Measurements from ENCODE around the gene CPD.
"Not testable (repeated sequence)": the region's sequence is repeated elsewhere in the genome, so short reads cannot be mapped to it uniquely, and the experiment has no call there.

Gene CPD

GRCh38 chr17:30339086-30339485, 39.6 kb upstream of the CPD start:
- no peak for DNase-seq (ENCODE audit: low read depth)
- H3K4me3 ChIP-seq (ENCODE audit: low read length): no peak overlapping the region
- TF ChIP-seq CTCF (conservative IDR thresholded peaks at IDR 0.05; ENCODE audit: low read length): no peak

GRCh38 chr17:30340801-30341356, 37.8 kb upstream of the CPD start:
- TF ChIP-seq CTCF (conservative IDR thresholded peaks at IDR 0.05; ENCODE audit: low read length): no peak
- H3K4me3 ChIP-seq (ENCODE audit: low read length): no peak overlapping the region
- DNase-seq (ENCODE audit: low read depth): no peak

DNA sequence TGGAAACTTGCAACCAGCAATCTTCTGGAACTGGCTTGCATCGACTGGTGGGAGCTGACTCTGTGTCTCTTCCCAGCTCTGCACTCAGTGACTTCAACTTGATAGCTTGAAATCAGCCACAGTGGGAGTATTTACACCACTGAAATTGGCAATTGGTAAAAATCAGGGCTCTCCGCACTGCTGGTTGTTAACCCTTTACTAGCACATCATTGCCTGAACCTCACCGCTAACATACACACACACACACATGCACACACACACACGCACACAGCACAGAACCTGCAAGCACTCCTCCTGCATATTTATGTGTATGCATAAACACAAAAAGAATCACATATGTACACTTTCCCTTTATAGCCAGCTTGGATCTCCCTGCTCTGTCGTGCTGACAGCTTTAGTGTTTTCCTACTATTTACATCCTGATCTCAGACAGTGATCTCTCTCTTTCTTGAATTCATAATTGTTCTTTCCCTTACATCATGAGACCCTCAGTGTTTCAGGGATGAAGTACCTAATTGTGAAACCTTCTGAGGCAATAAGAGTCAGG, 37.0 kb upstream of the CPD start:
- no peak for TF ChIP-seq CTCF (conservative IDR thresholded peaks at IDR 0.05; ENCODE audit: low read length)
- H3K4me3 ChIP-seq (ENCODE audit: low read length): no peak overlapping the region
- no peak for DNase-seq (ENCODE audit: low read depth)

GRCh38 chr17:30343244-30343643, 35.5 kb upstream of the CPD start:
- not testable (repeated sequence) for DNase-seq (ENCODE audit: low read depth); H3K4me3 ChIP-seq (ENCODE audit: low read length)

- no peak for DNase-seq (ENCODE audit: low read depth)
- H3K4me3 ChIP-seq (ENCODE audit: low read length): no peak overlapping the region
- no peak for TF ChIP-seq CTCF (conservative IDR thresholded peaks at IDR 0.05; ENCODE audit: low read length)
Measured at GRCh38 chr17:30343796-30344195, 34.9 kb upstream of the CPD start.

DNA sequence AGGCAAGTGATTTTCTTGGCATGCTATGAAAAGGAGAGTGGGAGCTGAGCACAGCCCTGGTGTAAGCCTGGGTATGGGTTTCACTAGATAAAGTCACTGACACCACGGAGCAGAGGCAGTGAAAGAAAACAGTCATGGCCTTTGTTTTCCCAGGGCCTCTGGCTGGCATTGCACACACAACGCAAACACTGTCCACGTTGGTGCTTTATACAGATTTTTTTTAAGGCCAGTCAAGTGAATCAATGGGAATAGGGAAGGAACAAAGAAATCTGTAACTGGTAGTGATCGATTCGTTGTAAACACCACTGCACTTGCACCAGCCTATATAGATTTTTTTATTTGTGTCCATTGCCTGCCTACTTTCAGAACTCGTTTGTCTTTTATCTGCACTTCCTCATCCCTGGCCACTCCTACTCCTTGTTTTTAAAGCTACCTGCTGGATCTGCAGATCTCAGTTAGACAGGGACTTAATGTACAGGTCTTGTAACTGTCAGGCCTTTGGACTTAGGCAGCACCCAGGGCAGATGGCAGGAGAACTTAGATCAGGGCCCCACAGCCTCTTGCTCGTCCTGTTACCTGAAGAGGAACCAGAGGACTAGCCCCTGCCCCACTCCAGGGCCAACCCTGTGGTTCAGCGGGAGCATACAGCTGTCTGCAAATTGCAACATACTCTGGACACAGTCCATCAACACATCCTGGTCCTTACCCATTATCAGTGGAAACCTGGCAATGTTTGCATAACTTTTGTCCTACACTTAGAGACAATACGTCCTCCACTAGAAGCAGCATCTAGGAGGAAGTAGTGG, 34.2 kb upstream of the CPD start:
- TF ChIP-seq CTCF (conservative IDR thresholded peaks at IDR 0.05; ENCODE audit: low read length): no peak
- H3K4me3 ChIP-seq (ENCODE audit: low read length): no peak overlapping the region
- DNase-seq (ENCODE audit: low read depth): peak; percentile 67

DNA sequence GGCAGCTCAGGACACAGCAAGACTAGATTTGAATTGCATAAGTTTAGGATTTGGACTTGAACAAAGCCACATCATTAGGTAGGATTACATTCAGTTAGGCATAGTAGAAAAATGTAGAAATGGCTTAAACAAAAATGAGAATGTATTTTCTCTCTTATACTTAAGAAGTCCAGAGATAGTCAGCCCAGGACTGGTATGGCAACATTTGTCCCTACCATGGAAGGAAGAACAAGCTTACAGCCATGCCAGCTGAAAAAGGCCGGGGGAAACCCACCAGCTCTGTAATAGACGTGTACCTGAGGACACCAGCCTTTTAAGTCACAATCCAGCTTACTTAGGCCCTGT, 33.7 kb upstream of the CPD start:
- no peak for DNase-seq (ENCODE audit: low read depth)
- no peak overlapping the region for H3K4me3 ChIP-seq (ENCODE audit: low read length)
- no peak for TF ChIP-seq CTCF (conservative IDR thresholded peaks at IDR 0.05; ENCODE audit: low read length)
